OCI-LY7 (cell line): Measurements from ENCODE around the gene SIVA1.

Experiments
- CTCF ChIP-seq: fragments of 200-600 bp; sonication (generic); conservative IDR thresholded peaks from 2 replicates; pipeline ENCODE4 v1.5.1; 2014; ENCODE audit warnings: mild to moderate bottlenecking, antibody characterized with exemption, low read length, moderate library complexity, mixed read lengths
- EZH2phosphoT487 ChIP-seq: fragments of 200-600 bp; sonication (generic); IDR thresholded peaks from 2 replicates; pipeline ENCODE4 v1.6.1; 2018; ENCODE audit warnings: low read depth, borderline replicate concordance, mild to moderate bottlenecking, mixed run types, antibody characterized with exemption, low read length, moderate library complexity, mixed read lengths

- TF ChIP-seq CTCF (peak; percentile 27), EZH2phosphoT487 (no peak)
Observed at GRCh38 chr14:104800015-104800770, 47.2 kb downstream of the SIVA1 start.
